H1 (cell line): ENCODE results near the gene DNMT3B. TPM values are rescaled to one million over a fixed set of nuclear protein-coding genes. Genes with fewer than 3 reads are reported as not detected.

ENCODE experiments used
- ASH2L ChIP-seq: fragments of 200-600, 300-600 bp; sonication (generic); IDR thresholded peaks from one replicate; pipeline ENCODE4 v1.7.1; 2017; ENCODE audit warnings: low read length
- CREB1 ChIP-seq: IDR thresholded peaks from 2 replicates; pipeline ENCODE4 v1.6.1; 2012; ENCODE audit warnings: inconsistent platforms
- KDM1A ChIP-seq: fragments of 200-600, 300-600 bp; sonication (generic); IDR thresholded peaks from 2 replicates; pipeline ENCODE4 v1.7.1; 2016; ENCODE audit warnings: mild to moderate bottlenecking, low read length, borderline replicate concordance
- KDM5A ChIP-seq: fragments of 200-600 bp; IDR thresholded peaks from 2 replicates; pipeline ENCODE4 v1.7.1; 2012; ENCODE audit warnings: mild to moderate bottlenecking, low read length, inconsistent platforms, mixed read lengths
- RBBP5 ChIP-seq: IDR thresholded peaks from 2 replicates; pipeline ENCODE4 v1.7.1; 2012; ENCODE audit warnings: low read depth, mild to moderate bottlenecking, inconsistent platforms, low read length, moderate library complexity, borderline replicate concordance
- RXRA ChIP-seq: IDR thresholded peaks from 2 replicates; pipeline ENCODE4 v1.6.1; 2011; ENCODE audit warnings: low read depth, mild to moderate bottlenecking, low read length, moderate library complexity; ENCODE audit not compliant: insufficient read depth
- TAF1 ChIP-seq: IDR thresholded peaks from 2 replicates; pipeline ENCODE4 v1.6.1; 2011; ENCODE audit warnings: mild to moderate bottlenecking, low read depth, low read length
- TBP ChIP-seq: IDR thresholded peaks from 2 replicates; pipeline ENCODE4 v1.6.1; 2011; ENCODE audit warnings: low read depth, low read length, improper control_type of control experiment
- TEAD4 ChIP-seq: IDR thresholded peaks from 2 replicates; pipeline ENCODE4 v1.6.1; 2012; ENCODE audit warnings: low read depth, low read length, inconsistent platforms, mixed read lengths
- polyA plus RNA-seq, 7 experiments: library from polyadenylated mRNA; depleted of rRNA in 3 of 7; stranded (reverse) in 5 of 7; unstranded in 2 of 7; fragments of >200 nt in 5 of 7; fragments of 200-250 nt in 2 of 7; gene quantifications; 1 replicate in 5 of 7; 2 replicates in 1 of 7; 4 replicates in 1 of 7; pipeline versions ENCODE4 v1.2.1 to v1.2.3, GENCODE V29; 2011 to 2013; ENCODE audit warnings: missing spikeins in 2 of 7, mixed read lengths in 2 of 7
- total RNA-seq: library from RNA; stranded (reverse); fragmentation: NEBNext Ultra II Directional; extraction: Animal tissue kit (Norgen Biotek cat#: 25700); gene quantifications from 2 replicates; pipeline ENCODE4 v1.2.1, GENCODE V29; 2021
- TF ChIP-seq, protein P1 (sequence below): IDR thresholded peaks from 2 replicates; pipeline ENCODE4 v1.6.1; 2012; ENCODE audit warnings: low read length, inconsistent platforms

DNMT3B gene
- total and polyA plus RNA-seq, 2 of the 8 experiments (the other 6 are each of a cell fraction or from before 2014, with no cell fraction given), result 433 to 1,016 TPM

DNA sequence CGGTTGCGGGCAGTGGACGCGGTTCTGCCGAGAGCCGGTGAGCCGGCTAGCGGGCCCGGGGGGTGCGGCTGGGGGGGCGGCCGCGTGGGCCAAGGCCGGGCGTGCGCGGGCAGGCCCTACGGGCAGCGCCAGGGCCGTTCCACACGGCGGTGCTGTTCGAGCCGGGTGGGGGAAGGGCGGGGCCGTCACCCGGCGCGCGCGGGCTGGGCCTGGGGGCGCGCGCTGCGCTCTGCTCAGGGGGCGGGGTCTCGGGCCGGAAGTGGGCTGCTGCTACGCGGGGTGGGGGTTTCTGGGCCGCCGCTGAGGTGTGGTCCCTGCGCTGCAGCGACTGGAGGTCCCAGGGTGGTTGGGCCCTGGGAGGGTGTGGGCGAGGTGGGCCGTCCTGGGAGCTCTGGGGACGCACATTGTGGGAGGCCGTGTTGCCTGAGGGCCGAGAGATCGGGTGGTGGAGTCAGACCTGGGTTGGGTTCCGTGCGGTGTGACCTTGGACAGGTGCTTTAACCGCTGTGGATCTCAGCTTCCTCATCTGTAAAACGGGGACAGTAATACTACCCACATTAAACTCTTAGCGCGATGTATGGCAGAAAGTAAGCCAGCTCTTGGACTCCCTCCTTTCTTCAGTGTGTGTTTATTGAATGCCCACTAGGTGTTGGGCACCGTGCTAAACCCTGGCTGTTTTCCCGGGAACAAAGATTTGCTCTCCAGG is 58.0 kb downstream of the DNMT3B start (continued):
- TF ChIP-seq, protein P1, sequence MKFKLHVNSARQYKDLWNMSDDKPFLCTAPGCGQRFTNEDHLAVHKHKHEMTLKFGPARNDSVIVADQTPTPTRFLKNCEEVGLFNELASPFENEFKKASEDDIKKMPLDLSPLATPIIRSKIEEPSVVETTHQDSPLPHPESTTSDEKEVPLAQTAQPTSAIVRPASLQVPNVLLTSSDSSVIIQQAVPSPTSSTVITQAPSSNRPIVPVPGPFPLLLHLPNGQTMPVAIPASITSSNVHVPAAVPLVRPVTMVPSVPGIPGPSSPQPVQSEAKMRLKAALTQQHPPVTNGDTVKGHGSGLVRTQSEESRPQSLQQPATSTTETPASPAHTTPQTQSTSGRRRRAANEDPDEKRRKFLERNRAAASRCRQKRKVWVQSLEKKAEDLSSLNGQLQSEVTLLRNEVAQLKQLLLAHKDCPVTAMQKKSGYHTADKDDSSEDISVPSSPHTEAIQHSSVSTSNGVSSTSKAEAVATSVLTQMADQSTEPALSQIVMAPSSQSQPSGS, result 0 out of 2 replicates have a peak, but pooled peaks have one; percentile 22
- peak; percentile 41 for TF ChIP-seq ASH2L
- TF ChIP-seq CREB1, result no peak; the same call in 1 of the 2 replicates
- TF ChIP-seq KDM1A, result peak; percentile 82; the same call in 1 of the 2 replicates
- no peak for TF ChIP-seq RXRA
- TF ChIP-seq RBBP5, result peak; percentile 42; the same call in 1 of the 2 replicates
- TF ChIP-seq TAF1, result peak; percentile 69; the same call in 1 of the 2 replicates
- peak; percentile 36; the same call in 1 of the 2 replicates for TF ChIP-seq TBP
- TF ChIP-seq KDM5A, result no peak
- TF ChIP-seq TEAD4, result no peak
- TF ChIP-seq, all 59 proteins: peak for 11
